ENCODE data around the gene UBQLN3.

DNA sequence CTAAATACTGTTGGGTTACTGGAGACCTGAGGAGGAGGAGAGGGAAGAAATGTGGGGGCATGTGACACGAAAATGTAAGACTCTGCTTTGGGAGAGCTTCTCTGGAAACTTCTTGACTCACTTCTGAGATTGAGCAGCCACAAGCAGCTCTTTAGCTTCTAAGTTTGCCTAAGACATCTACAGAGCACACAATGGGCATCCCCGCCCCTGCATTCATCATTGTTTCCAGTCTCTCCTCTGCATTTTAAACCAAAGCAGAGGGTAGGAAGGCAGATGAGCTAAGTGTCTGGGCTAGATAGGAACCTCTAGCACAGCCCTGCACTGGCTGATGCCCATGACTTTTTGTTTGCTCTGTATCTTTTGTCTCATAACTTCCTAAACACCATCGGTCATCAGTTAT, 23.3 kb downstream of the UBQLN3 start:
- TF ChIP-seq KLF11 (CRISPR knock-in tag; IDR thresholded peaks at IDR 0.05) (no peak), GTF2F1 (IDR thresholded peaks at IDR 0.05; ENCODE audit: low read length) (no peak), RELA (CRISPR knock-in tag; IDR thresholded peaks at IDR 0.05) (no peak), SNAPC5 (CRISPR knock-in tag; IDR thresholded peaks at IDR 0.05; ENCODE audit: borderline replicate concordance) (no peak), SMAD3 (CRISPR knock-in tag; IDR thresholded peaks at IDR 0.05) (no peak)
- TF ChIP-seq, protein P1, sequence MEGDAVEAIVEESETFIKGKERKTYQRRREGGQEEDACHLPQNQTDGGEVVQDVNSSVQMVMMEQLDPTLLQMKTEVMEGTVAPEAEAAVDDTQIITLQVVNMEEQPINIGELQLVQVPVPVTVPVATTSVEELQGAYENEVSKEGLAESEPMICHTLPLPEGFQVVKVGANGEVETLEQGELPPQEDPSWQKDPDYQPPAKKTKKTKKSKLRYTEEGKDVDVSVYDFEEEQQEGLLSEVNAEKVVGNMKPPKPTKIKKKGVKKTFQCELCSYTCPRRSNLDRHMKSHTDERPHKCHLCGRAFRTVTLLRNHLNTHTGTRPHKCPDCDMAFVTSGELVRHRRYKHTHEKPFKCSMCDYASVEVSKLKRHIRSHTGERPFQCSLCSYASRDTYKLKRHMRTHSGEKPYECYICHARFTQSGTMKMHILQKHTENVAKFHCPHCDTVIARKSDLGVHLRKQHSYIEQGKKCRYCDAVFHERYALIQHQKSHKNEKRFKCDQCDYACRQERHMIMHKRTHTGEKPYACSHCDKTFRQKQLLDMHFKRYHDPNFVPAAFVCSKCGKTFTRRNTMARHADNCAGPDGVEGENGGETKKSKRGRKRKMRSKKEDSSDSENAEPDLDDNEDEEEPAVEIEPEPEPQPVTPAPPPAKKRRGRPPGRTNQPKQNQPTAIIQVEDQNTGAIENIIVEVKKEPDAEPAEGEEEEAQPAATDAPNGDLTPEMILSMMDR (CRISPR knock-in tag; IDR thresholded peaks at IDR 0.05), result no peak
